ENCODE measurements around the gene PTPRU.

GRCh38 chr1:29240986-29241385 is 4.7 kb downstream of the PTPRU start:
- TF ChIP-seq CTCF (IDR thresholded peaks at IDR 0.05) (no peak), EP300 (IDR thresholded peaks at IDR 0.05) (no peak)

All from upper lobe of left lung (tissue), 4 donors.